ENCODE results near the gene DPP3.

DNA sequence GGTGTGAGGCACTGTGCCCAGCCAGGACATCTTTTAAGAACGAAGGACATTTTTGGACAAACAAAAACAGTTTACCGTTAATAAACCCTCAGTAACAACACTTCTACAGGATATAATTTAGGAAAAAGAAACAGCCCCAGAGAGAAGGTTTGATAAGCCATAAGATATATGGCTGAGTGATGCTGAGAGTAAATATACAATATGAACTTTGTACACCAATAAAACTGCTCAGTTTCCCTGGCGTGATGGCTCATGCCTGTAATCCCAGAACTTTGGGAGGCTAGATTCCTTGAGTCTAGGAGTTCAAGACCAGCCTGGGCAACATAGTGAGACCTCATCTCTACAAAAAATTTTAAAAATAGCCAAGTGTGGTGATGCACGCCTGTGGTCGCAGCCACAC is 18.3 kb downstream of the DPP3 start:
- no peak for TF ChIP-seq POLR2A (IDR thresholded peaks at IDR 0.05)
- no peak for TF ChIP-seq CTCF (IDR thresholded peaks at IDR 0.05)
- no peak for TF ChIP-seq POLR2AphosphoS5 (IDR thresholded peaks at IDR 0.05)
- no peak for TF ChIP-seq EP300 (IDR thresholded peaks at IDR 0.05)

Measured in gastroesophageal sphincter (tissue), 3 donors.